GM21723 (cell line): ENCODE results near the gene SGF29.
A peak's percentile ranks its signal among the peaks of the same experiment; 100 is the strongest.
"Not testable (repeated sequence)": the region's sequence is repeated elsewhere in the genome, so short reads cannot be mapped to it uniquely, and the experiment has no call there.

Experiments
- ATAC-seq: cut with Tn5 transposase; IDR thresholded peaks from one replicate; pipeline ENCODE4 v1.9.1; 2021; ENCODE audit warnings: mild to moderate bottlenecking, moderate library complexity; ENCODE audit not compliant: unreplicated experiment

SGF29 gene

GRCh38 chr16:28553776-28554633 lies at the start of gene SGF29:
Gene SGF29 (plus strand): TSS chr16:28553920. CDS start chr16:28581070, 27,150 bp downstream.
- ATAC-seq, result peak; percentile 72

- no peak for ATAC-seq
These were observed 48.9 kb upstream of the SGF29 start for GRCh38 chr16:28504707-28505404.

GRCh38 chr16:28505489-28506137 lies 48.1 kb upstream of the SGF29 start:
- ATAC-seq, result no peak

GRCh38 chr16:28511031-28511430 lies 42.7 kb upstream of the SGF29 start:
- ATAC-seq, result no peak

GRCh38 chr16:28511801-28512789 lies 41.6 kb upstream of the SGF29 start:
- no peak for ATAC-seq

GRCh38 chr16:28513484-28514181 lies 40.1 kb upstream of the SGF29 start:
- no peak for ATAC-seq

- no peak for ATAC-seq
These were observed 39.5 kb upstream of the SGF29 start for GRCh38 chr16:28514246-28514645.

- no peak for ATAC-seq
These were observed 33.0 kb upstream of the SGF29 start for GRCh38 chr16:28520672-28521071.

- no peak for ATAC-seq
These were observed 32.3 kb upstream of the SGF29 start for GRCh38 chr16:28521436-28521835.

- no peak for ATAC-seq
These were observed 30.9 kb upstream of the SGF29 start for GRCh38 chr16:28522792-28523191.

- ATAC-seq, result no peak
These were observed 29.0 kb upstream of the SGF29 start for GRCh38 chr16:28524681-28525171.

- no peak for ATAC-seq
These were observed 27.3 kb upstream of the SGF29 start for GRCh38 chr16:28526201-28527099.

GRCh38 chr16:28527100-28527785 lies 26.5 kb upstream of the SGF29 start:
- ATAC-seq, result not testable (repeated sequence)

GRCh38 chr16:28527985-28528384 lies 25.7 kb upstream of the SGF29 start:
- no peak for ATAC-seq

- no peak for ATAC-seq
These were observed 25.3 kb upstream of the SGF29 start for GRCh38 chr16:28528463-28528867.

GRCh38 chr16:28529124-28529523 lies 24.6 kb upstream of the SGF29 start:
- ATAC-seq, result no peak

- no peak for ATAC-seq
These were observed 21.7 kb upstream of the SGF29 start for GRCh38 chr16:28531777-28532744.
